Fibroblast of lung (primary cell): ENCODE measurements around the gene TSC22D1. TPM values are rescaled to one million over a fixed set of nuclear protein-coding genes. Genes with fewer than 3 reads are reported as not detected.
A peak's percentile ranks its signal among the peaks of the same experiment; 100 is the strongest.

Experiments
- DNase-seq, 2 donors: peaks; one replicate each; pipeline versions ENCODE4 v3.0.0 to v3.0.0-alpha.2; 2010; ENCODE audit warnings: low read depth in 2 of 2
- H2AFZ ChIP-seq: 2 replicates; pipeline ENCODE4 v1.5.1; 2012; ENCODE audit warnings: low read length, control low read depth, inconsistent platforms
- H3K27ac ChIP-seq: 2 replicates; pipeline ENCODE4 v1.5.1; 2011; ENCODE audit warnings: low read length, control low read depth; ENCODE audit not compliant: insufficient read depth
- H3K27me3 ChIP-seq: 2 replicates; pipeline ENCODE4 v1.5.1; 2011; ENCODE audit warnings: mild to moderate bottlenecking, low read length; ENCODE audit not compliant: control insufficient read depth, insufficient read depth
- H3K36me3 ChIP-seq: 2 replicates; pipeline ENCODE4 v1.5.1; 2011; ENCODE audit warnings: low read length; ENCODE audit not compliant: control insufficient read depth, insufficient read depth
- H3K4me1 ChIP-seq: 2 replicates; pipeline ENCODE4 v1.5.1; 2011; ENCODE audit warnings: low read length; ENCODE audit not compliant: control insufficient read depth, insufficient read depth; ENCODE audit errors: extremely low read depth
- H3K4me2 ChIP-seq: 2 replicates; pipeline ENCODE4 v1.5.1; 2011; ENCODE audit warnings: low read length, control low read depth; ENCODE audit not compliant: insufficient read depth; ENCODE audit errors: extremely low read depth
- H3K4me3 ChIP-seq, 4 experiments: fragments of 200-600 bp in 1 of 4; sonication (generic) in 1 of 4; replicated peaks in 1 of 4; 2 replicates each; pipeline ENCODE4 v1.5.1; 2011 to 2016; ENCODE audit warnings: low read length in 4 of 4, low read depth in 3 of 4, mild to moderate bottlenecking in 3 of 4, control low read depth in 2 of 4, inconsistent platforms in 1 of 4, mixed read lengths in 1 of 4; ENCODE audit not compliant: insufficient read depth in 1 of 4; ENCODE audit errors: control extremely low read depth in 1 of 4
- H3K79me2 ChIP-seq: 2 replicates; pipeline ENCODE4 v1.5.1; 2012; ENCODE audit warnings: mild to moderate bottlenecking, low read length, inconsistent platforms; ENCODE audit not compliant: control insufficient read depth, insufficient read depth
- H3K9ac ChIP-seq: 2 replicates; pipeline ENCODE4 v1.5.1; 2011; ENCODE audit warnings: mild to moderate bottlenecking, low read length, control low read depth; ENCODE audit not compliant: insufficient read depth
- H3K9me3 ChIP-seq: 2 replicates; pipeline ENCODE4 v1.5.1; 2012; ENCODE audit warnings: low read depth, low read length; ENCODE audit not compliant: control insufficient read depth, insufficient read depth
- H4K20me1 ChIP-seq: 2 replicates; pipeline ENCODE4 v1.5.1; 2011; ENCODE audit warnings: low read length; ENCODE audit not compliant: control insufficient read depth, insufficient read depth; ENCODE audit errors: extremely low read depth
- EZH2 ChIP-seq: IDR thresholded peaks from 2 replicates; pipeline ENCODE4 v1.5.1; 2012; ENCODE audit warnings: low read length, control low read depth, mild to moderate bottlenecking; ENCODE audit errors: missing control alignments
- polyA plus RNA-seq, 2 donors: library from polyadenylated mRNA; depleted of rRNA in 1 of 2; stranded (reverse) in 1 of 2; unstranded in 1 of 2; fragments of >200 nt; gene quantifications; 2 replicates each; pipeline ENCODE4 v1.2.1, GENCODE V29; 2011 to 2012; ENCODE audit warnings: missing spikeins in 1 of 2
- total RNA-seq: library from RNA; depleted of rRNA; stranded (reverse); fragments of >200 nt; gene quantifications from 2 replicates; pipeline ENCODE4 v1.2.1, GENCODE V29; 2014
- TF ChIP-seq, protein P1 (sequence below), 2 donors: IDR thresholded peaks in 1 of 2; conservative IDR thresholded peaks in 1 of 2; 1 replicate in 1 of 2; 2 replicates in 1 of 2; pipeline ENCODE4 v1.5.1; 2011 to 2012; ENCODE audit warnings: low read length in 2 of 2, control low read depth in 1 of 2, inconsistent platforms in 1 of 2, low read depth in 1 of 2, mild to moderate bottlenecking in 1 of 2

Gene TSC22D1
- total and polyA plus RNA-seq, 2 donors (not counting 1 experiment from before 2014, with no cell fraction given): 80.4 to 97.6 TPM

DNA sequence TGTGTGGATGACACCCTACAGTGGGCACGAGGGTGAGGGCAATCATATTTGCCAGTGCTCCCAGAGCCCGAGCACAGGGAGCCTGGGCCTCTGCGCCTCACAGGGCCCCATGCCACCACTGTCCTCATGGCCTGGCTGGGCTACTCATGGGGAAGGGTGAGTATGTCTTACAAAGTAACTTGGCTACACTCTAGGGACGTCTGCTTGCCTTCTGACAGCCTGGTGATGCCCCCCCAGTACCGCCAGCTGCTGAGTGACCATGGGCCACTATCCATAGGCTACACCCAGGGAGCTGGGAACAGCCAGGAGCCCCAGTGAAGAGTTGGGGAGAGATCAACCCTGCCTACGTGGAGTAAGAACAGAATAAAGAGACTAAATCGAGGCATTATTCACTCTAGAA, 123.7 kb downstream of the TSC22D1 start:
- H3K9me3 ChIP-seq: no peaks in the 10 kb centered on the region
- H2AFZ ChIP-seq: no peak overlapping the region
- TF ChIP-seq EZH2: no peak
- TF ChIP-seq, protein P1, sequence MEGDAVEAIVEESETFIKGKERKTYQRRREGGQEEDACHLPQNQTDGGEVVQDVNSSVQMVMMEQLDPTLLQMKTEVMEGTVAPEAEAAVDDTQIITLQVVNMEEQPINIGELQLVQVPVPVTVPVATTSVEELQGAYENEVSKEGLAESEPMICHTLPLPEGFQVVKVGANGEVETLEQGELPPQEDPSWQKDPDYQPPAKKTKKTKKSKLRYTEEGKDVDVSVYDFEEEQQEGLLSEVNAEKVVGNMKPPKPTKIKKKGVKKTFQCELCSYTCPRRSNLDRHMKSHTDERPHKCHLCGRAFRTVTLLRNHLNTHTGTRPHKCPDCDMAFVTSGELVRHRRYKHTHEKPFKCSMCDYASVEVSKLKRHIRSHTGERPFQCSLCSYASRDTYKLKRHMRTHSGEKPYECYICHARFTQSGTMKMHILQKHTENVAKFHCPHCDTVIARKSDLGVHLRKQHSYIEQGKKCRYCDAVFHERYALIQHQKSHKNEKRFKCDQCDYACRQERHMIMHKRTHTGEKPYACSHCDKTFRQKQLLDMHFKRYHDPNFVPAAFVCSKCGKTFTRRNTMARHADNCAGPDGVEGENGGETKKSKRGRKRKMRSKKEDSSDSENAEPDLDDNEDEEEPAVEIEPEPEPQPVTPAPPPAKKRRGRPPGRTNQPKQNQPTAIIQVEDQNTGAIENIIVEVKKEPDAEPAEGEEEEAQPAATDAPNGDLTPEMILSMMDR (conservative IDR thresholded peaks at IDR 0.05 in 1 of 2, IDR thresholded peaks at IDR 0.05 in 1 of 2; ENCODE audit: low read depth in 1 of 2, low read length in 2 of 2): no peak
- no peaks in the 10 kb centered on the region for H3K27me3 ChIP-seq
- no peaks in the 10 kb centered on the region for H4K20me1 ChIP-seq
- H3K36me3 ChIP-seq: no peaks in the 10 kb centered on the region
- H3K27ac ChIP-seq: no peak overlapping the region
- H3K4me1 ChIP-seq: peaks cover 2% of the 10 kb centered on the region
- no peaks in the 10 kb centered on the region for H3K79me2 ChIP-seq
- H3K9ac ChIP-seq: no peak overlapping the region
- DNase-seq: no peak
- H3K4me2 ChIP-seq: no peak overlapping the region
- H3K4me3 ChIP-seq: no peak overlapping the region

GRCh38 chr13:44451651-44452050, 124.5 kb downstream of the TSC22D1 start:
- H3K4me3 ChIP-seq: no peak overlapping the region
- no peak for DNase-seq
- H3K9me3 ChIP-seq: no peaks in the 10 kb centered on the region
- no peak overlapping the region for H2AFZ ChIP-seq
- no peaks in the 10 kb centered on the region for H3K79me2 ChIP-seq
- peaks cover 2% of the 10 kb centered on the region for H3K4me1 ChIP-seq
- H4K20me1 ChIP-seq: no peaks in the 10 kb centered on the region
- TF ChIP-seq, protein P1 (conservative IDR thresholded peaks at IDR 0.05 in 1 of 2, IDR thresholded peaks at IDR 0.05 in 1 of 2; ENCODE audit: low read depth in 1 of 2, low read length in 2 of 2): no peak
- TF ChIP-seq EZH2: no peak
- no peaks in the 10 kb centered on the region for H3K36me3 ChIP-seq
- peak overlapping the region; percentile 48 for H3K4me2 ChIP-seq
- no peak overlapping the region for H3K27ac ChIP-seq
- no peak overlapping the region for H3K9ac ChIP-seq
- no peaks in the 10 kb centered on the region for H3K27me3 ChIP-seq

GRCh38 chr13:44451126-44451525, 125.0 kb downstream of the TSC22D1 start:
- H2AFZ ChIP-seq: peak overlapping the region; percentile 39
- no peaks in the 10 kb centered on the region for H3K27me3 ChIP-seq
- H4K20me1 ChIP-seq: no peaks in the 10 kb centered on the region
- H3K79me2 ChIP-seq: no peaks in the 10 kb centered on the region
- no peaks in the 10 kb centered on the region for H3K9me3 ChIP-seq
- H3K4me1 ChIP-seq: peaks cover 2% of the 10 kb centered on the region
- no peak overlapping the region for H3K27ac ChIP-seq
- no peak overlapping the region for H3K9ac ChIP-seq
- H3K4me3 ChIP-seq: peak overlapping the region in 1 of 4 experiments; percentile 16
- H3K4me2 ChIP-seq: peak overlapping the region; percentile 48
- peak in 1 of 2 donors; percentile 44 for DNase-seq
- no peaks in the 10 kb centered on the region for H3K36me3 ChIP-seq
- TF ChIP-seq, protein P1 (conservative IDR thresholded peaks at IDR 0.05 in 1 of 2, IDR thresholded peaks at IDR 0.05 in 1 of 2; ENCODE audit: low read depth in 1 of 2, low read length in 2 of 2): no peak
- no peak for TF ChIP-seq EZH2
